HG03565 (cell line): ENCODE results near the gene MASP1.

Source experiments
- ATAC-seq: cut with Tn5 transposase; IDR thresholded peaks from one replicate; pipeline ENCODE4 v1.9.1; 2021; ENCODE audit warnings: mild to moderate bottlenecking, moderate library complexity; ENCODE audit not compliant: unreplicated experiment

MASP1 gene, protein sequence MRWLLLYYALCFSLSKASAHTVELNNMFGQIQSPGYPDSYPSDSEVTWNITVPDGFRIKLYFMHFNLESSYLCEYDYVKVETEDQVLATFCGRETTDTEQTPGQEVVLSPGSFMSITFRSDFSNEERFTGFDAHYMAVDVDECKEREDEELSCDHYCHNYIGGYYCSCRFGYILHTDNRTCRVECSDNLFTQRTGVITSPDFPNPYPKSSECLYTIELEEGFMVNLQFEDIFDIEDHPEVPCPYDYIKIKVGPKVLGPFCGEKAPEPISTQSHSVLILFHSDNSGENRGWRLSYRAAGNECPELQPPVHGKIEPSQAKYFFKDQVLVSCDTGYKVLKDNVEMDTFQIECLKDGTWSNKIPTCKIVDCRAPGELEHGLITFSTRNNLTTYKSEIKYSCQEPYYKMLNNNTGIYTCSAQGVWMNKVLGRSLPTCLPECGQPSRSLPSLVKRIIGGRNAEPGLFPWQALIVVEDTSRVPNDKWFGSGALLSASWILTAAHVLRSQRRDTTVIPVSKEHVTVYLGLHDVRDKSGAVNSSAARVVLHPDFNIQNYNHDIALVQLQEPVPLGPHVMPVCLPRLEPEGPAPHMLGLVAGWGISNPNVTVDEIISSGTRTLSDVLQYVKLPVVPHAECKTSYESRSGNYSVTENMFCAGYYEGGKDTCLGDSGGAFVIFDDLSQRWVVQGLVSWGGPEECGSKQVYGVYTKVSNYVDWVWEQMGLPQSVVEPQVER

DNA sequence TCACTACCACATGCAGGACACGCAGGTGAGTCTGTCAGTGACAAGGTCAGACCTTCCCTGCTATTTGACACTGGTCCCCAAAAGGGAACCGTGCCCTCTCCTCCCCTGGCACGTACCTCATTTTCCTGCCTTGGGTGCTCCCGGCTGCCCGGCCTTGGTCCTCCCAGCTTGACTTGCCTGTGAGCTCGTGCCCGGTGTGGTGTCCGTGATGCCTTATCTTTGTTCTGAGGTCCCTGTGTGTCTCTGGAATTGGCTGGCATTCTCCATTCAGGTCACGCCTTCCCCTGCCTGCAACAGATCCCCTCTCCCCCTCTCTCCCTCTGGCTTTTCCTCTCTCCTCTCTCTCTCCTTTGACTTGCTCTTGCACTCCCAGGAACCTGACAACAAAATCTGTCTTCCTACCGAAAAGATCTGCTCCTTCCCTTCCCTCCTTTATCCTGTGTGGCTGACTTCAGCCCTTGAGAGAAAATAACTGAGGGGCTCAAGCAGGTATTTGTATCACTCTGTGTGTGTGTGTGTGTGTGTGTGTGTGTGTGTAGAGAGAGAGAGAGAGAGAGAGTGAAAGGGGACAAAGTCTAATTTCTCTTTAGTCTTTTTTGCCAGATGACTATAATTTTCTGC lies at the start of gene MASP1:
MASP1 (minus strand) TSS at position 226 of the 621 bp plus-strand sequence; CDS start at position 121, 105 bp downstream.
- ATAC-seq: no peak

GRCh38 chr3:187340578-187340977 lies 49.0 kb upstream of the MASP1 start:
- ATAC-seq: no peak

DNA sequence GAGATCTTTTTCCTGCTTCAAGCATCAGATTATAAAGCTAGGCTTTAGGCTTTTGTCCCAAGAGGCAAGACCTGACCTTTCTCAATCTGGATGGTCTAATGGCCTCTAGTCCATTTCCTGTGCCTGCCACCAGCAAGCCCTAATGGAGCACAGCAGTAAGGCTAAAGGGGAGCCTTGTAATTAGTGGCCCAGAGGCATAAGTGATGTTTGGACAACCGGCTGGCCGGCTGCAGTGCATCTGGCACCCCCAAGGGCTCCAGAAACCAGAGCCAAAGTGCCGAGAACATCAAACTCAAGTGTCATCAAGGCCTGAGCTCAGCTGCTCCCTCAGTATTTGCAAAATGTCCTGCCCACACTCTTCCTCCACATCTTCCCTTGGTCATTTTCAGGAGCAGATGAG lies 44.8 kb upstream of the MASP1 start:
- no peak for ATAC-seq

DNA sequence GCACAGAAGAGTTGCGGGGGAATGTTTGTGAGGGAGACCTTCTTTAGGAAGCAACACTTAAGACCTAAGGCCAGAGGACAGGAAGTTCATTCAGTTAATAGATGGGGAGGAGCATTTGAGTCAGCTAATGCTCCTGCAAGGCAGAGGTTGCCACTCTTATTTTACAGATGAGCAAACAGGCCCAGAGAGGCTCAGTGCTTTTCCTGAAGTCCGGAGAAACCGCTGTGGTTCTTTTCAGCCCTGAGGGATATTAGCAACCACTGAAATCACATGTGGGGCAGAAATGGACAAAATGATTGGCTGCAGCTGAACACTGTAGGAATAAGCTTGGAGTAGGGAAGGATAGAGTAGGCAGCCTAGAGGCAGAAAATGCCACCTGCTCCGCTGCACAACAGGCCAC lies 43.4 kb upstream of the MASP1 start:
- ATAC-seq: no peak

DNA sequence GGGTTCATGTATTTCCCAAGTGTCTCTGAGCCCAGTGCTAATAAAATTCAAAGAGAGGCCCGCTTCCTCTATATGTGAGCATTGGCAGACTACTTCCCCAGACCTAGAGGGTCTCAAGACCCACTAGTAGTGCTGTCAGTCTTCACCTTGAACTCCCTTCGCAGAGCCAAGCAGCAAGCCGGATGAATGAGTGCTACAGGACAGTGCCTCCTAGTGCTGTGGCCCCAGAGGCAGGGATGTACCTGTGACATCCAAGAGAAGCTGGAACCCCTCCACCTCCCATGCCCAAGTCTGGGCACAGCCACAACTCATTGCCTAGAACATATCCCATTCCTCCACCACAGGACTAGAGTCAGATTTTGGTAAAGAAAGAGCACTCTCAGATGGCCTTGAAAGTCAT lies 37.2 kb upstream of the MASP1 start:
- ATAC-seq: no peak

GRCh38 chr3:187327845-187328244 lies 36.3 kb upstream of the MASP1 start:
- ATAC-seq: no peak

GRCh38 chr3:187325632-187326031 lies 34.1 kb upstream of the MASP1 start:
- no peak for ATAC-seq

GRCh38 chr3:187323091-187323490 lies 31.6 kb upstream of the MASP1 start:
- no peak for ATAC-seq

GRCh38 chr3:187322291-187322690 lies 30.8 kb upstream of the MASP1 start:
- no peak for ATAC-seq

- no peak for ATAC-seq
These were observed 30.2 kb upstream of the MASP1 start for GRCh38 chr3:187321766-187322165.

GRCh38 chr3:187319699-187320302 lies 28.3 kb upstream of the MASP1 start:
- peak; percentile 70 for ATAC-seq

- no peak for ATAC-seq
These were observed 27.5 kb upstream of the MASP1 start for GRCh38 chr3:187318819-187319616.

DNA sequence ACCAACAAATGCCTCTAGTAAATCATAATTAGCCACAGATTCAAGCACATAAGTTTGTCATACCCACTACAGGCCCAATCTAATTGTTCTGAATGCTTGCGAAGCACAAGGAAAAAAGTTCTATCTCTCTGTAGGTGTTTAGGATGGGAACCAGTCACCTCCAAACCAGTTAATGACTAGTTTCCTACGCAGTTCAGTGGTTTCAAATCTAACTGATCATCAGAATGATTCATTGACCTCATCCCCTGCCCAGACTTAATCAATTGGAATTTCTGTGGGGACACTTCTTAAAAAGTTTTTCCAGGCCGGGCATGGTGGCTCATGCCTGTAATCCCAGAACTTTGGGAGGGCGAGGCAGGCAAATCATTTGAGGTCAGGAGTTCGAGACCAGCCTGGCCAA lies 24.3 kb upstream of the MASP1 start:
- ATAC-seq: no peak

GRCh38 chr3:187314176-187314575 lies 22.6 kb upstream of the MASP1 start:
- no peak for ATAC-seq

DNA sequence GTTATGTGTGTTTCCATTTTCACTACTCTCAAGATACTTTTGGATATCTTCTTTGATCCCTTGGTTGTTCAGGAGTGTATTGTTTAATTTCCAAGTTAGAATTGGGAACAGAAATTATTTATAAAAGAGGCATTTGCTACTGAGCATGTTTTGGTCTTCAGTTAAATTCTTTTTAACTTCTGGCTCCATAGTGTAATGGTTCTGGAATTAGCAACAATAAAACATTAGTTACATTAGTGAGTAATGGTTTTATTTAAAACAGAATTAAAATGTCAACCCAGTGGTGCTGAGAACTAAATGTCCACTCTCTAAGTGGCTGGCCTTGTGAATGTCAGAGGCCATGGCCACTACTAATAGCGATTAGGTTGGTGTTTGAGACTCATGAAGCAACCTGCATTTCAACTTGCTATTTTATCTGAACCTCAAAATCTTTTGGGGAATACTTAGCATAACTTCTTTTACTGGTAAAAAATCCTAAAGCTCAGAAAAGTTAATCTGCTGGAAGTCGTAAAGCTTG lies 19.5 kb upstream of the MASP1 start:
- no peak for ATAC-seq

DNA sequence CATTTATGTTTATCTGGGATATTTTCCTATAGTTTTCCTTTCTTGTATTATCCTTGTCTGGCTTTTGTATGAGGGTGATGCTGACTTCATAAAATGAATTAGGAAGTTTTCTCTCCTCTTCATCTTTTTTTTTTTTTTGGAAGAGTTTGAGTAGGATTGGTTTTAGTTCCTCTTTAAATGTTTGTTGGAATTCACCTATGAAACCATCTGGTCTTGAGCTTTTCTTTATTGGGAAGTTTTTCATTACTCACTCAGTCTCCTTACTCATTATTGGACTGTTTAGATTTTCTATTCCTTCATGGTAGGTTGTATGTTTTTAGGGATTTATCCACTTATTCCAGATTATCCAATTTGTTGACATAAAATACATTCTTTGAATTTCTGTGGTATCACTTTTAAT lies 18.7 kb upstream of the MASP1 start:
- ATAC-seq: no peak

DNA sequence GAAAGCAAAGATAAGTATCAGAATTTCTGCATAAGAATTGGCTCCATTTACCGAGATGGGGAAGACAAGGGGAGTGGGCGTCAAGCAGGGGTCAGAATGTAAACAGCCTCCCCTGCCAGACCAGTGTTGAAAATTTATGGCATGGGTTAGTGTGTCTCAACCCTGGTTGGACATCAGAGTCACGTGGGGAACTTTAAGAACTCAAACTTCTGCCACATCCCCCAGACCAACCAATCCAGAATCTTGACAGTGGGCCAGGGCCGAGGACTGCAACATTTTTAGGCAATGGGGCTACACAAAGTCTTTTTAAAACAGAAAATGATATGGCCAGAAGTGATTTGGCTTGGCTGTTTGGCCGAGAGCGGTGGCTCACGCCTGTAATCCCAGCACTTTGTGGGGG lies 14.3 kb upstream of the MASP1 start:
- no peak for ATAC-seq

- ATAC-seq: no peak
These were observed 8.1 kb upstream of the MASP1 start for GRCh38 chr3:187299611-187300010.

GRCh38 chr3:187296911-187297310 lies 5.4 kb upstream of the MASP1 start:
- ATAC-seq: no peak

DNA sequence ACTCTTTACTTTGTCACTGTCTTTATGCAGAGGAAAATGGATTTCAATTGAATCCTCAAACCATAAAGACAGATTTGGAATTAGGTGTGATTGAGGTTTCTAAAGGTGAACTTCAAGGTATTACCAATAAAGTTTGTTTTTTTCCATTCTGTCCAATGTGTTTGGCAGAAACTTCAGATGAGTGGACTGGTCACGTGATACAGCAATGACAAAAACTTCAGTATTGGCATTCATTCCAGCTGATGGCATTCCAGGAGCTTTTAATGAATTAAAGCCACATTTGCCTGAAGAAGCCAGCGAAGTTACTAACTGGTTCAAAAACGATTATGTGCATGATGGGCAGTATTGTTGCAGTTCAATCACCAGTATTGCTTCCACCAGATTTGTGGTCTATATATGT lies 4.5 kb upstream of the MASP1 start:
- no peak for ATAC-seq
